Adrenal gland (tissue), 5 donors: ENCODE results near the gene MAN2A2.

Experiments used
- CTCF ChIP-seq, 6 experiments: fragments of 450-650 bp in 4 of 6; fragments of 200-600 bp in 2 of 6; sonication (generic) in 1 of 6; IDR thresholded peaks; 1 replicate in 5 of 6; 2 replicates in 1 of 6; pipeline versions ENCODE4 v1.5.1 to v1.8.0; 2016 to 2021; ENCODE audit warnings: antibody characterized with exemption in 6 of 6, mild to moderate bottlenecking in 2 of 6, moderate library complexity in 1 of 6
- POLR2A ChIP-seq, 2 donors: fragments of 450-650 bp; IDR thresholded peaks; one replicate each; pipeline ENCODE4 v1.6.1; 2017; ENCODE audit warnings: antibody characterized with exemption in 2 of 2, mild to moderate bottlenecking in 2 of 2, moderate library complexity in 1 of 2
- donor health status: DM: no; HTN: no; CAD: no.

DNA sequence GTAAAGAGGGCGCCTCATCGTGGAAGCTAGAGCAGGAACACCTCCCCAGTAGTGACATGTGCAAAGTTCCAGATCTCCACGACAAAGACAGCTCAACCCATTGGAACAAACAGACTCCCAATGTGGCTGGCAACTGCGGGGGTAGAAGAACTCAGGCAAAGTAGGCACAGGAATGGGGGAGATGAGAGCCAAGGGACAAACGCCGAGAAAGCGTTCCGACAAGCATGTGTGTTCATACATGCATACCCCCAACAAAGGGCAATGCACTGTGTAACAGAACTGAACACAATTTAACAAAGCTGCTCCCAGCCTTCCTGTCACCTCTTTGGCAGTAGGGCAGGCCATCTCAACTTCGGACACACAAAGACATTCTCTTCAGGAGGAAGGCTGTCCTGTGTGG, 63.2 kb downstream of the MAN2A2 start:
- TF ChIP-seq CTCF (IDR thresholded peaks at IDR 0.05) (no peak), POLR2A (IDR thresholded peaks at IDR 0.05) (no peak)
